DND-41 (cell line): Measurements from ENCODE around the gene DOCK4.

Source experiments
- ATAC-seq: fragments of 200-7000 bp; cut with Tn5 transposase; 3 replicates; pipeline ENCODE4 v1.9.1; 2021; ENCODE audit warnings: low read depth; ENCODE audit not compliant: insufficient read depth
- DNase-seq: peaks from one replicate; pipeline ENCODE4 v3.0.0-alpha.2; 2020
- H2AFZ ChIP-seq: 2 replicates; pipeline ENCODE4 v1.6.0; 2012; ENCODE audit warnings: low read depth, low read length
- H3K27ac ChIP-seq: 2 replicates; pipeline ENCODE4 v1.5.1; 2012; ENCODE audit warnings: low read length, inconsistent platforms
- H3K27me3 ChIP-seq: fragments of 200-600 bp; sonication (generic); 2 replicates; pipeline ENCODE4 v1.6.0; 2012; ENCODE audit warnings: low read length, mild to moderate bottlenecking, inconsistent platforms; ENCODE audit not compliant: insufficient read depth, poor library complexity
- H3K36me3 ChIP-seq: 2 replicates; pipeline ENCODE4 v1.5.1; 2012; ENCODE audit warnings: low read length, inconsistent platforms; ENCODE audit not compliant: insufficient read depth
- H3K4me1 ChIP-seq: 2 replicates; pipeline ENCODE4 v1.5.1; 2012; ENCODE audit warnings: mild to moderate bottlenecking, low read length; ENCODE audit not compliant: insufficient read depth
- H3K4me2 ChIP-seq: 2 replicates; pipeline ENCODE4 v1.6.0; 2012; ENCODE audit warnings: mild to moderate bottlenecking, moderate library complexity, low read length, inconsistent platforms; ENCODE audit not compliant: insufficient read depth
- H3K4me3 ChIP-seq, 2 experiments: fragments of 200-600 bp in 1 of 2; shearing (Covaris generic) in 1 of 2; 2 replicates each; pipeline ENCODE4 v1.5.1; 2012 to 2016; ENCODE audit warnings: inconsistent platforms in 2 of 2, low read length in 2 of 2, mild to moderate bottlenecking in 2 of 2, low read depth in 1 of 2, moderate library complexity in 1 of 2
- H3K79me2 ChIP-seq: 2 replicates; pipeline ENCODE4 v1.6.0; 2012; ENCODE audit warnings: low read length, inconsistent platforms; ENCODE audit not compliant: insufficient read depth
- H3K9ac ChIP-seq: 2 replicates; pipeline ENCODE4 v1.6.0; 2012; ENCODE audit warnings: low read depth, mild to moderate bottlenecking, inconsistent platforms, low read length, moderate library complexity
- H3K9me3 ChIP-seq: 2 replicates; pipeline ENCODE4 v1.5.1; 2012; ENCODE audit warnings: low read length, moderate library complexity, mild to moderate bottlenecking, inconsistent platforms; ENCODE audit not compliant: insufficient read depth, severe bottlenecking
- H4K20me1 ChIP-seq: 2 replicates; pipeline ENCODE4 v1.6.0; 2012; ENCODE audit warnings: low read length; ENCODE audit not compliant: insufficient read depth
- EZH2 ChIP-seq: IDR thresholded peaks from 3 replicates; pipeline ENCODE4 v1.6.1; 2012; ENCODE audit warnings: borderline replicate concordance, low read depth, mild to moderate bottlenecking, moderate library complexity, low read length, inconsistent platforms; ENCODE audit not compliant: severe bottlenecking
- TF ChIP-seq, protein P1 (sequence below): IDR thresholded peaks from 2 replicates; pipeline ENCODE4 v1.5.1; 2012; ENCODE audit warnings: borderline replicate concordance, low read length, moderate library complexity, mild to moderate bottlenecking; ENCODE audit not compliant: poor library complexity, severe bottlenecking; ENCODE audit errors: extremely low read depth

The DOCK4 gene

DNA sequence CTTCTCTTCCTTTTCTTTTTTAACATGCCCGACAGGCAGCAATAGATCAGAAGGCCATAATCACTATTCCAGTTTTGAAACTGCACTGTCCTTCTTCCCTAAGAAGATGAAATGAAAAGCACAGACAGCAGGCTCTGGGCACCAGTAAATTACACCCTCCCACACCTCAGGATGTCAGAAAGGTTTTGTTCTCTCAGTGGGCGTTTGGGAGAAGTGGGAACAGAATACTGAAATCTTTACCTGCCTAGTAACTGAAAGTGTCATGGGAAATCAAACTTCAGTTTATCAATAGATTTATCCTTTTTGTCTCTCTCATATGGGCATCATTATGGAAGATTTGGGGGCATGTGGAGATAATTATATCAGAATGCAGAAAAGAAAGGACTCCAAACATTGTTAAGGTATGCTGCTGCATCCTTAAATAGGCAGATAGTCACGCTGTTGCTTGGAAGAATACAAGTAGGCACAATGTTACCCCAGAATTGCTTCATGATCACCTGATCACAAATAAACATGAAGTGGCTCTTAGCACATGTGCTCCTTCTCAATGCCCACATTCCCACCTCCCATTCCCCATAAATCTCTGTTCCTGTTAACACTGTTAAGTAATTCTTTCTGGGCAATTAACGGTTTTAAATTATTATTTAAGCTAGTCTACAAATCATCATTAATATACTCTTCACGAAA is 113.3 kb downstream of the DOCK4 start:
- TF ChIP-seq EZH2: no peak
- TF ChIP-seq, protein P1, sequence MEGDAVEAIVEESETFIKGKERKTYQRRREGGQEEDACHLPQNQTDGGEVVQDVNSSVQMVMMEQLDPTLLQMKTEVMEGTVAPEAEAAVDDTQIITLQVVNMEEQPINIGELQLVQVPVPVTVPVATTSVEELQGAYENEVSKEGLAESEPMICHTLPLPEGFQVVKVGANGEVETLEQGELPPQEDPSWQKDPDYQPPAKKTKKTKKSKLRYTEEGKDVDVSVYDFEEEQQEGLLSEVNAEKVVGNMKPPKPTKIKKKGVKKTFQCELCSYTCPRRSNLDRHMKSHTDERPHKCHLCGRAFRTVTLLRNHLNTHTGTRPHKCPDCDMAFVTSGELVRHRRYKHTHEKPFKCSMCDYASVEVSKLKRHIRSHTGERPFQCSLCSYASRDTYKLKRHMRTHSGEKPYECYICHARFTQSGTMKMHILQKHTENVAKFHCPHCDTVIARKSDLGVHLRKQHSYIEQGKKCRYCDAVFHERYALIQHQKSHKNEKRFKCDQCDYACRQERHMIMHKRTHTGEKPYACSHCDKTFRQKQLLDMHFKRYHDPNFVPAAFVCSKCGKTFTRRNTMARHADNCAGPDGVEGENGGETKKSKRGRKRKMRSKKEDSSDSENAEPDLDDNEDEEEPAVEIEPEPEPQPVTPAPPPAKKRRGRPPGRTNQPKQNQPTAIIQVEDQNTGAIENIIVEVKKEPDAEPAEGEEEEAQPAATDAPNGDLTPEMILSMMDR: no peak

DNA sequence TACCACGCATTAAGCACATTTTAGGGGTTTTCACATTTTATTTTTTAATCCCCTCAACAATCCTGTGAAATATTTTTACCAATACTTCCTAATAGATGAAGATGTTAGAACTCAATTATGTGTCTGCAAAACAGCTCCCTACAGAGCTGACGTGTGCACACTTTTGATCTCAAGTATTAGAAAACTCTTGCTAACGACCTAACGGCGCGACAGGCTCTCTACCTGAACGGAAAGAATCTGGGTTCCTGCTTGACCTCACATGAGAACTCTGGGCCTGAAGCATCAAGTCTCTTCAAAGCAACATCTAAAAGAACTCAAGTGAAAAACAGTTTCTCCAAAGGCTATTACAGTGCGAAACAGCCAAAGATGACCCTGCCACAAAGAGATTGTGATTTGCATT is 113.9 kb downstream of the DOCK4 start:
- TF ChIP-seq, protein P1: no peak
- TF ChIP-seq EZH2: no peak
- DNase-seq: no peak
- Histone ChIP-seq H3K4me2 (no peak overlapping the region), H3K9me3 (no peaks in the 10 kb centered on the region), H3K27me3 (no peaks in the 10 kb centered on the region), H3K36me3 (no peaks in the 10 kb centered on the region), H3K27ac (no peak overlapping the region), H3K4me3 (no peak overlapping the region), H3K4me1 (no peaks in the 10 kb centered on the region), H3K79me2 (no peaks in the 10 kb centered on the region), H2AFZ (no peak overlapping the region), H3K9ac (no peak overlapping the region), H4K20me1 (no peaks in the 10 kb centered on the region)
- no peak for ATAC-seq

More for the DNA sequence above, 113.3 kb downstream of the DOCK4 start:
- Histone ChIP-seq H3K9me3 (no peaks in the 10 kb centered on the region), H3K4me3 (no peak overlapping the region), H3K79me2 (no peaks in the 10 kb centered on the region), H3K4me1 (no peaks in the 10 kb centered on the region), H3K27ac (no peak overlapping the region), H3K36me3 (no peaks in the 10 kb centered on the region), H3K9ac (no peak overlapping the region), H3K27me3 (no peaks in the 10 kb centered on the region), H4K20me1 (no peaks in the 10 kb centered on the region), H2AFZ (no peak overlapping the region; the same call in 1 of the 2 replicates), H3K4me2 (no peak overlapping the region)
- no peak for ATAC-seq
- no peak for DNase-seq

DNA sequence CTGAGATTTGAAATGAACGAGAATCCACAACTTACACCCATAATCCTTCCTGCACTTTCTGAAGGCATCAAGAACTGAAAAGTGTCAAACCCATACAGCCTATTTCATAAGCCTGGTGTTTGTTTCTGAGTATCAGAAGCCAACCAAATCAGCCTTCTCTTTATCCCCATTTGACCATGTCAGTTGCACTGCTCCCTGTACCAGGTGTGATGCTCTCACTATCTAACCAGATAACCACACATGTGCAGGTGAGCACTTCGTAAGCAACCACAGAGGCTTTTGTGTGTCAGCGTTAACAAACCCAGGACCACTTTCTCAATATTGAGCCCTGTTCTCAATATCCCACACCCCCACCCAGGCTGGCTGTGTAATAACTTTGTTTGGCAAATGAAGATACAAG is 114.4 kb downstream of the DOCK4 start:
- no peaks in the 10 kb centered on the region for H4K20me1 ChIP-seq
- no peaks in the 10 kb centered on the region for H3K4me1 ChIP-seq
- no peak overlapping the region for H3K9ac ChIP-seq
- no peak overlapping the region for H3K27ac ChIP-seq
- H3K27me3 ChIP-seq: no peaks in the 10 kb centered on the region
- H3K9me3 ChIP-seq: no peaks in the 10 kb centered on the region
- H3K4me2 ChIP-seq: no peak overlapping the region
- H2AFZ ChIP-seq: no peak overlapping the region
- TF ChIP-seq EZH2: no peak
- TF ChIP-seq, protein P1: no peak
- no peak overlapping the region for H3K4me3 ChIP-seq
- H3K79me2 ChIP-seq: no peaks in the 10 kb centered on the region
- DNase-seq: no peak
- no peak for ATAC-seq
- H3K36me3 ChIP-seq: no peaks in the 10 kb centered on the region
